Keratinocyte (primary cell): ENCODE data around the gene KRI1. TPM values are rescaled to one million over a fixed set of nuclear protein-coding genes. Genes with fewer than 3 reads are reported as not detected.

Experiments used
- DNase-seq: peaks from one replicate; pipeline ENCODE4 v3.0.0-alpha.2; 2011; ENCODE audit warnings: low read depth, missing footprints, low spot score
- FAIRE-seq: peaks from 2 replicates; lab custom pipeline; 2011; peaks lifted over from hg19 to GRCh38; lab: Jason Lieb, UNC
- H2AFZ ChIP-seq: 2 replicates; pipeline ENCODE4 v1.6.0; 2012; ENCODE audit warnings: low read length, control low read depth, inconsistent platforms; ENCODE audit not compliant: control insufficient read depth
- H3K27ac ChIP-seq: 2 replicates; pipeline ENCODE4 v1.5.1; 2011; ENCODE audit warnings: low read length; ENCODE audit not compliant: control insufficient read depth, insufficient read depth
- H3K27me3 ChIP-seq: 3 replicates; pipeline ENCODE4 v1.6.0; 2011; ENCODE audit warnings: low read length; ENCODE audit not compliant: control insufficient read depth, insufficient read depth; ENCODE audit errors: extremely low read depth
- H3K36me3 ChIP-seq, 2 experiments: 2 replicates in 1 of 2; 3 replicates in 1 of 2; pipeline ENCODE4 v1.5.1; 2011; ENCODE audit warnings: low read length in 2 of 2, mild to moderate bottlenecking in 1 of 2; ENCODE audit not compliant: control insufficient read depth in 2 of 2, insufficient read depth in 2 of 2; ENCODE audit errors: extremely low read depth in 1 of 2
- H3K4me1 ChIP-seq: 3 replicates; pipeline ENCODE4 v1.5.1; 2011; ENCODE audit warnings: low read length; ENCODE audit not compliant: control insufficient read depth, insufficient read depth; ENCODE audit errors: extremely low read depth
- H3K4me2 ChIP-seq: 3 replicates; pipeline ENCODE4 v1.6.0; 2011; ENCODE audit warnings: low read depth, low read length; ENCODE audit not compliant: control insufficient read depth, insufficient read depth; ENCODE audit errors: extremely low read depth
- H3K4me3 ChIP-seq, 3 experiments: fragments of 200-600 bp in 1 of 3; sonication (generic) in 1 of 3; 2 replicates in 2 of 3; 3 replicates in 1 of 3; pipeline ENCODE4 v1.5.1; 2011 to 2016; ENCODE audit warnings: low read length in 3 of 3, mild to moderate bottlenecking in 3 of 3, control low read depth in 2 of 3, inconsistent platforms in 1 of 3, low read depth in 1 of 3, mixed read lengths in 1 of 3, mixed run types in 1 of 3, moderate library complexity in 1 of 3; ENCODE audit not compliant: control insufficient read depth in 2 of 3, insufficient read depth in 2 of 3; ENCODE audit errors: extremely low read depth in 1 of 3
- H3K79me2 ChIP-seq: 2 replicates; pipeline ENCODE4 v1.6.0; 2012; ENCODE audit warnings: low read length; ENCODE audit not compliant: control insufficient read depth, insufficient read depth
- H3K9ac ChIP-seq: 3 replicates; pipeline ENCODE4 v1.6.0; 2011; ENCODE audit warnings: low read length; ENCODE audit not compliant: control insufficient read depth, insufficient read depth; ENCODE audit errors: extremely low read depth
- H3K9me1 ChIP-seq: 3 replicates; pipeline ENCODE4 v1.6.0; 2011; ENCODE audit warnings: low read length; ENCODE audit not compliant: control insufficient read depth, insufficient read depth; ENCODE audit errors: extremely low read depth
- H3K9me3 ChIP-seq: 2 replicates; pipeline ENCODE4 v1.5.1; 2012; ENCODE audit warnings: low read depth, low read length; ENCODE audit not compliant: control insufficient read depth
- H4K20me1 ChIP-seq: 3 replicates; pipeline ENCODE4 v1.6.0; 2011; ENCODE audit warnings: low read length; ENCODE audit not compliant: control insufficient read depth, insufficient read depth; ENCODE audit errors: extremely low read depth
- EZH2 ChIP-seq: IDR thresholded peaks from one replicate; pipeline ENCODE4 v1.6.1; 2012; ENCODE audit warnings: inconsistent platforms, mild to moderate bottlenecking, low read length, moderate library complexity
- dilution Hi-C: fragments of 300-500 bp; cut with MboI; formaldehyde crosslinking; loops from one replicate; pipeline ENCODE4 v1.7.0; 2020; ENCODE audit warnings: low sequenced_read_pairs; ENCODE audit not compliant: extremely low pct_ligation_motif_present
- polyA plus RNA-seq, 5 experiments: library from polyadenylated mRNA; depleted of rRNA in 3 of 5; stranded (reverse) in 3 of 5; stranded (forward) in 1 of 5; unstranded in 1 of 5; fragments of >200 nt; gene quantifications; 1 replicate in 1 of 5; 2 replicates in 3 of 5; 3 replicates in 1 of 5; pipeline versions ENCODE4 v1.2.1 to v1.2.3, GENCODE V29; 2011 to 2012; ENCODE audit warnings: missing spikeins in 2 of 5, low read depth in 1 of 5, low replicate concordance in 1 of 5
- TF ChIP-seq, protein P1 (sequence below), 3 experiments: IDR thresholded peaks in 1 of 3; conservative IDR thresholded peaks in 1 of 3; optimal IDR thresholded peaks in 1 of 3; 2 replicates in 2 of 3; 3 replicates in 1 of 3; pipeline versions ENCODE3 to v1.5.1; 2011; ENCODE audit warnings: low read length in 3 of 3, mild to moderate bottlenecking in 3 of 3, moderate library complexity in 2 of 3, control low read depth in 1 of 3, inconsistent platforms in 1 of 3; ENCODE audit not compliant: insufficient read depth in 2 of 3; ENCODE audit errors: extremely low read depth in 1 of 3

KRI1 gene
- polyA plus RNA-seq, 1 donor (not counting 4 experiments of a cell fraction or from before 2014, with no cell fraction given) = 19.0 TPM

DNA sequence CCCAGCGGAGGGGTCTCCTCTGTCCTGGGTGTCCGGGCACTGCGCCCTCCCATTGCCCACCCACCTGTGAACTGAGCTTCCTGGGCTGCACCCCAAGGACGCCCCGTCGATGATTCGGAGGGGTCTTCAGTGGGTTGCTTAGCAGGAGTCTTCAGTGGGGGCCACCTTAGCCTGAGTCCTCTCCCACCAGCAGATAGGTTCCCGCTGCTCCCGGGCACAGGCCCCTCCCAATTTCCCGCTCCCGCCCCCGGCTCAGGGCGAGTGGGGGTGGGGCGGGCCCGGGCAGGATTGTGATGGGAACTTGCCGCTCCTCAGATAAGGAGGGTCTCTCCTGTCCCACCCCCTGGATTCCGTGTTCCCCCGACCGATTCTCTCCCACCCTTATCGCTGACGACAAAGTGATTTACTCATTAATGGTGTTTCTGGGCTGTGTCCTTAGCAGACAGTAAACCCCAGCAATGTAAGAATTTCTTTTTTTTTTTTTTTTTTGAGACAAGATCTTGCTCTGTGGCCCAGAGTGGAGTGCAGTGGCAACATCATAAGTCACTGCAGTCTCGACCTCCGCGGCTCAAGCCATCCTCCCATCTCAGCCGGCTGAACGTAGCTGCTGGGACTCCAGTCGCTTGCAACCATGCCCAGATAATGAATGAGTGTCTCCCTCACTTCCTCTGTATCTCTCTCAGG, 47.9 kb downstream of the KRI1 start:
- Histone ChIP-seq H4K20me1 (no peaks in the 10 kb centered on the region), H3K4me2 (peak overlapping the region; percentile 96), H3K27ac (no peak overlapping the region), H3K9me3 (no peaks in the 10 kb centered on the region), H3K9ac (peak overlapping the region; percentile 48), H3K4me1 (peaks cover 42% of the 10 kb centered on the region), H3K4me3 (peak overlapping the region; percentile 55 to 86 (median 65)), H2AFZ (peak overlapping the region; percentile 37), H3K9me1 (no peaks in the 10 kb centered on the region), H3K36me3 (peaks cover 5 to 12% of the 10 kb centered on the region in 2 experiments), H3K79me2 (peaks cover 37% of the 10 kb centered on the region), H3K27me3 (no peaks in the 10 kb centered on the region)
- dilution Hi-C loops = no loop called here
- DNase-seq = no peak
- FAIRE-seq = peak; percentile 71
- TF ChIP-seq EZH2 = no peak
- TF ChIP-seq, protein P1, sequence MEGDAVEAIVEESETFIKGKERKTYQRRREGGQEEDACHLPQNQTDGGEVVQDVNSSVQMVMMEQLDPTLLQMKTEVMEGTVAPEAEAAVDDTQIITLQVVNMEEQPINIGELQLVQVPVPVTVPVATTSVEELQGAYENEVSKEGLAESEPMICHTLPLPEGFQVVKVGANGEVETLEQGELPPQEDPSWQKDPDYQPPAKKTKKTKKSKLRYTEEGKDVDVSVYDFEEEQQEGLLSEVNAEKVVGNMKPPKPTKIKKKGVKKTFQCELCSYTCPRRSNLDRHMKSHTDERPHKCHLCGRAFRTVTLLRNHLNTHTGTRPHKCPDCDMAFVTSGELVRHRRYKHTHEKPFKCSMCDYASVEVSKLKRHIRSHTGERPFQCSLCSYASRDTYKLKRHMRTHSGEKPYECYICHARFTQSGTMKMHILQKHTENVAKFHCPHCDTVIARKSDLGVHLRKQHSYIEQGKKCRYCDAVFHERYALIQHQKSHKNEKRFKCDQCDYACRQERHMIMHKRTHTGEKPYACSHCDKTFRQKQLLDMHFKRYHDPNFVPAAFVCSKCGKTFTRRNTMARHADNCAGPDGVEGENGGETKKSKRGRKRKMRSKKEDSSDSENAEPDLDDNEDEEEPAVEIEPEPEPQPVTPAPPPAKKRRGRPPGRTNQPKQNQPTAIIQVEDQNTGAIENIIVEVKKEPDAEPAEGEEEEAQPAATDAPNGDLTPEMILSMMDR (optimal IDR thresholded peaks at IDR 0.05 in 1 of 3, IDR thresholded peaks at IDR 0.05 in 1 of 3, conservative IDR thresholded peaks at IDR 0.05 in 1 of 3; ENCODE audit: extremely low read depth in 1 of 3, insufficient read depth in 2 of 3, low read length in 3 of 3) = no peak

DNA sequence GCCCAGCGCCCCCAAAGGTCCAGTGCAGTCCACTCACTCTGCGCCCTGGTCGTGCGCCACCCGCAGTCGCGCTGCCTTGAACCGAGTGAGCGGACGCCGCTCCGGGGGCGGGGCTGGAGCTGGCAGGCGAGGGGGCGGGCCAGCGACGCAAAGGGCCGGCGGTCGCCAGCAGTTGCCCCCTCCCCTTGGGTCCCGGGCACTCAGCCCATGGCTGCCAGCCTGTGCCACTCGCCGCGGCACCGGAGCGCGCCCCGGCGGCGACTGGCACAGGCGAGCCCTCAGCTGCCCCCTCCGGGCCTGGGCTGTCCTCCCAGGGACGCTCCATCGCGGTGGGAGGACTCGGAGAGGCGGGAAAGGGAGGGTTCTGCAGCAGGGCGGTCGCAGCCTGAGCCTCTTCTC, 48.5 kb downstream of the KRI1 start, which contains the start of gene S1PR5:
Gene S1PR5, minus strand, starts transcription at position 87 of the 399 bp plus-strand sequence. CDS start 2,436 bp downstream, outside the sequence.
- FAIRE-seq = no peak
- Histone ChIP-seq H3K27ac (peak within 1 kb of the TSS; percentile 42), H3K9me1 (no peaks in the 10 kb centered on the region), H3K9ac (peak within 1 kb of the TSS; percentile 48), H3K9me3 (no peaks in the 10 kb centered on the region), H3K27me3 (no peaks in the 10 kb centered on the region), H3K4me1 (peaks cover 42% of the 10 kb centered on the region), H3K4me2 (peak within 1 kb of the TSS; percentile 96), H2AFZ (peak within 1 kb of the TSS; percentile 41), H4K20me1 (no peaks in the 10 kb centered on the region), H3K4me3 (peak within 1 kb of the TSS; percentile 65 to 86 (median 77)), H3K36me3 (peaks cover 5 to 12% of the 10 kb centered on the region in 2 experiments), H3K79me2 (peaks cover 37% of the 10 kb centered on the region)
- DNase-seq = no peak
- dilution Hi-C loops = no loop called here
- TF ChIP-seq, protein P1 (optimal IDR thresholded peaks at IDR 0.05 in 1 of 3, IDR thresholded peaks at IDR 0.05 in 1 of 3, conservative IDR thresholded peaks at IDR 0.05 in 1 of 3; ENCODE audit: extremely low read depth in 1 of 3, insufficient read depth in 2 of 3, low read length in 3 of 3) = peak in 1 of 3 experiments; percentile 38
- no peak for TF ChIP-seq EZH2
